NB4 (cell line): ENCODE results near the gene PRIMA1.

ENCODE experiments used
- CTCF ChIP-seq: IDR thresholded peaks from one replicate; pipeline ENCODE4 v1.5.1; 2012; ENCODE audit warnings: low read depth, low read length
- POLR2A ChIP-seq: IDR thresholded peaks from 2 replicates; pipeline ENCODE4 v1.6.1; 2011; ENCODE audit warnings: mild to moderate bottlenecking; ENCODE audit not compliant: insufficient read length; ENCODE audit errors: extremely low read depth

GRCh38 chr14:93733231-93733630 is 55.1 kb downstream of the PRIMA1 start:
- TF ChIP-seq CTCF (no peak), POLR2A (no peak)
